Raji (cell line): ENCODE data around the gene RAPGEF2.

Experiments used
- POLR2A ChIP-seq: IDR thresholded peaks from 2 replicates; pipeline ENCODE4 v1.6.1; 2011; ENCODE audit warnings: low read depth, low read length, control low read depth; ENCODE audit not compliant: insufficient read depth

RAPGEF2 gene

GRCh38 chr4:159266981-159267868 is 164.3 kb downstream of the RAPGEF2 start:
- TF ChIP-seq POLR2A: no peak

- no peak for TF ChIP-seq POLR2A
These were observed 165.0 kb downstream of the RAPGEF2 start for GRCh38 chr4:159267869-159268285.

- TF ChIP-seq POLR2A: no peak
These were observed 165.7 kb downstream of the RAPGEF2 start for GRCh38 chr4:159268607-159269006.

GRCh38 chr4:159269116-159269515 is 166.2 kb downstream of the RAPGEF2 start:
- no peak for TF ChIP-seq POLR2A

- no peak for TF ChIP-seq POLR2A
These were observed 167.1 kb downstream of the RAPGEF2 start for GRCh38 chr4:159269956-159270355.

- TF ChIP-seq POLR2A: no peak
These were observed 169.0 kb downstream of the RAPGEF2 start for GRCh38 chr4:159271856-159272255.

- no peak for TF ChIP-seq POLR2A
These were observed 169.6 kb downstream of the RAPGEF2 start for GRCh38 chr4:159272273-159273140.

GRCh38 chr4:159273141-159273438 is 170.2 kb downstream of the RAPGEF2 start:
- TF ChIP-seq POLR2A: no peak

- TF ChIP-seq POLR2A: no peak
These were observed 171.0 kb downstream of the RAPGEF2 start for GRCh38 chr4:159273841-159274240.

- TF ChIP-seq POLR2A: no peak
These were observed 175.5 kb downstream of the RAPGEF2 start for GRCh38 chr4:159278399-159278798.

- TF ChIP-seq POLR2A: no peak
These were observed 176.2 kb downstream of the RAPGEF2 start for GRCh38 chr4:159279084-159279483.

- no peak for TF ChIP-seq POLR2A
These were observed 177.7 kb downstream of the RAPGEF2 start for GRCh38 chr4:159280442-159281172.

- TF ChIP-seq POLR2A: no peak
These were observed 178.9 kb downstream of the RAPGEF2 start for GRCh38 chr4:159281771-159282170.

- TF ChIP-seq POLR2A: no peak
These were observed 179.4 kb downstream of the RAPGEF2 start for GRCh38 chr4:159282329-159282728.

- no peak for TF ChIP-seq POLR2A
These were observed 180.1 kb downstream of the RAPGEF2 start for GRCh38 chr4:159282944-159283343.
